Liver (tissue), 3 donors: ENCODE measurements around the gene CCDC120.

Experiments used
- ATF3 ChIP-seq: IDR thresholded peaks from 2 replicates; pipeline ENCODE4 v1.6.1; 2016; ENCODE audit warnings: antibody characterized with exemption
- GABPA ChIP-seq, 2 donors: IDR thresholded peaks in 1 of 2; conservative IDR thresholded peaks in 1 of 2; 2 replicates each; pipeline ENCODE4 v1.6.1; 2016; ENCODE audit warnings: antibody characterized with exemption in 2 of 2, mild to moderate bottlenecking in 1 of 2, moderate library complexity in 1 of 2
- JUND ChIP-seq, 2 donors: IDR thresholded peaks; 2 replicates each; pipeline ENCODE4 v1.6.1; 2016; ENCODE audit warnings: antibody characterized with exemption in 2 of 2
- NR2F2 ChIP-seq: IDR thresholded peaks from 2 replicates; pipeline ENCODE4 v1.6.1; 2016; ENCODE audit warnings: antibody characterized with exemption
- SP1 ChIP-seq: IDR thresholded peaks from 2 replicates; pipeline ENCODE4 v1.6.1; 2018; ENCODE audit warnings: antibody characterized with exemption, mild to moderate bottlenecking
- TAF1 ChIP-seq: conservative IDR thresholded peaks from 2 replicates; pipeline ENCODE4 v1.6.1; 2016; ENCODE audit warnings: antibody characterized with exemption, mild to moderate bottlenecking
- YY1 ChIP-seq: IDR thresholded peaks from 2 replicates; pipeline ENCODE4 v1.6.1; 2016; ENCODE audit warnings: antibody characterized with exemption, mild to moderate bottlenecking
- TF ChIP-seq, protein P1 (sequence below): fragments of 150-350 bp; IDR thresholded peaks from 2 replicates; pipeline ENCODE4 v1.5.1; 2017; ENCODE audit warnings: improper control_type of control experiment, low read depth, low read length; ENCODE audit not compliant: missing input control
- TF ChIP-seq, protein P2 (sequence below): IDR thresholded peaks from 2 replicates; pipeline ENCODE4 v1.6.1; 2016; ENCODE audit warnings: antibody characterized with exemption, mild to moderate bottlenecking
- TF ChIP-seq, protein P3 (sequence below): IDR thresholded peaks from 2 replicates; pipeline ENCODE4 v1.6.1; 2016; ENCODE audit warnings: antibody characterized with exemption
- donor health status: healthy.
- donor health status: healthy.

DNA sequence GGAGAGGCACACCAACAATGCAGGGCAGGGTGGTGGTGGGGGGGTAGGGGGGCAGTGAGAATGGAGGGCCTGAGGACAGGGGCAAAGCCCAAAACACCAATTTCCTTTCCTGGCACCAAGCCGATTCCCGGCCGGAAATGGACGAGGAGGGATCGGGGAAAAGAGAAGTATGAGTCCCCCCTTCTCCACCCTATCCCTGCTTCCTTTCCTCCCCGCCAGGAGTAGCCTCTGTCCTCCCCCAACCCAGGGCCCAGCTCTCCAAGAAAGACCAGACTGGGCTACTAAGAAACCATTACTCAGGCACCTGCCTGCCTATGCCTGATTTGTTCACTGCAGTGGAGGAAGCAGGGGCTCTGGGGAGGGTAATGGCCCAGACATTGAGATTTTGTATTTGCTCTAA is 402 bp downstream of the CCDC120 start:
- TF ChIP-seq, protein P1, sequence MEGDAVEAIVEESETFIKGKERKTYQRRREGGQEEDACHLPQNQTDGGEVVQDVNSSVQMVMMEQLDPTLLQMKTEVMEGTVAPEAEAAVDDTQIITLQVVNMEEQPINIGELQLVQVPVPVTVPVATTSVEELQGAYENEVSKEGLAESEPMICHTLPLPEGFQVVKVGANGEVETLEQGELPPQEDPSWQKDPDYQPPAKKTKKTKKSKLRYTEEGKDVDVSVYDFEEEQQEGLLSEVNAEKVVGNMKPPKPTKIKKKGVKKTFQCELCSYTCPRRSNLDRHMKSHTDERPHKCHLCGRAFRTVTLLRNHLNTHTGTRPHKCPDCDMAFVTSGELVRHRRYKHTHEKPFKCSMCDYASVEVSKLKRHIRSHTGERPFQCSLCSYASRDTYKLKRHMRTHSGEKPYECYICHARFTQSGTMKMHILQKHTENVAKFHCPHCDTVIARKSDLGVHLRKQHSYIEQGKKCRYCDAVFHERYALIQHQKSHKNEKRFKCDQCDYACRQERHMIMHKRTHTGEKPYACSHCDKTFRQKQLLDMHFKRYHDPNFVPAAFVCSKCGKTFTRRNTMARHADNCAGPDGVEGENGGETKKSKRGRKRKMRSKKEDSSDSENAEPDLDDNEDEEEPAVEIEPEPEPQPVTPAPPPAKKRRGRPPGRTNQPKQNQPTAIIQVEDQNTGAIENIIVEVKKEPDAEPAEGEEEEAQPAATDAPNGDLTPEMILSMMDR = no peak
- TF ChIP-seq, protein P2, sequence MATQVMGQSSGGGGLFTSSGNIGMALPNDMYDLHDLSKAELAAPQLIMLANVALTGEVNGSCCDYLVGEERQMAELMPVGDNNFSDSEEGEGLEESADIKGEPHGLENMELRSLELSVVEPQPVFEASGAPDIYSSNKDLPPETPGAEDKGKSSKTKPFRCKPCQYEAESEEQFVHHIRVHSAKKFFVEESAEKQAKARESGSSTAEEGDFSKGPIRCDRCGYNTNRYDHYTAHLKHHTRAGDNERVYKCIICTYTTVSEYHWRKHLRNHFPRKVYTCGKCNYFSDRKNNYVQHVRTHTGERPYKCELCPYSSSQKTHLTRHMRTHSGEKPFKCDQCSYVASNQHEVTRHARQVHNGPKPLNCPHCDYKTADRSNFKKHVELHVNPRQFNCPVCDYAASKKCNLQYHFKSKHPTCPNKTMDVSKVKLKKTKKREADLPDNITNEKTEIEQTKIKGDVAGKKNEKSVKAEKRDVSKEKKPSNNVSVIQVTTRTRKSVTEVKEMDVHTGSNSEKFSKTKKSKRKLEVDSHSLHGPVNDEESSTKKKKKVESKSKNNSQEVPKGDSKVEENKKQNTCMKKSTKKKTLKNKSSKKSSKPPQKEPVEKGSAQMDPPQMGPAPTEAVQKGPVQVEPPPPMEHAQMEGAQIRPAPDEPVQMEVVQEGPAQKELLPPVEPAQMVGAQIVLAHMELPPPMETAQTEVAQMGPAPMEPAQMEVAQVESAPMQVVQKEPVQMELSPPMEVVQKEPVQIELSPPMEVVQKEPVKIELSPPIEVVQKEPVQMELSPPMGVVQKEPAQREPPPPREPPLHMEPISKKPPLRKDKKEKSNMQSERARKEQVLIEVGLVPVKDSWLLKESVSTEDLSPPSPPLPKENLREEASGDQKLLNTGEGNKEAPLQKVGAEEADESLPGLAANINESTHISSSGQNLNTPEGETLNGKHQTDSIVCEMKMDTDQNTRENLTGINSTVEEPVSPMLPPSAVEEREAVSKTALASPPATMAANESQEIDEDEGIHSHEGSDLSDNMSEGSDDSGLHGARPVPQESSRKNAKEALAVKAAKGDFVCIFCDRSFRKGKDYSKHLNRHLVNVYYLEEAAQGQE = no peak
- TF ChIP-seq JUND (IDR thresholded peaks at IDR 0.05) (no peak), TAF1 (no peak), ATF3 (no peak), YY1 (no peak), GABPA (IDR thresholded peaks at IDR 0.05 in 1 of 2, conservative IDR thresholded peaks at IDR 0.05 in 1 of 2) (no peak), NR2F2 (no peak), SP1 (no peak)
- TF ChIP-seq, protein P3, sequence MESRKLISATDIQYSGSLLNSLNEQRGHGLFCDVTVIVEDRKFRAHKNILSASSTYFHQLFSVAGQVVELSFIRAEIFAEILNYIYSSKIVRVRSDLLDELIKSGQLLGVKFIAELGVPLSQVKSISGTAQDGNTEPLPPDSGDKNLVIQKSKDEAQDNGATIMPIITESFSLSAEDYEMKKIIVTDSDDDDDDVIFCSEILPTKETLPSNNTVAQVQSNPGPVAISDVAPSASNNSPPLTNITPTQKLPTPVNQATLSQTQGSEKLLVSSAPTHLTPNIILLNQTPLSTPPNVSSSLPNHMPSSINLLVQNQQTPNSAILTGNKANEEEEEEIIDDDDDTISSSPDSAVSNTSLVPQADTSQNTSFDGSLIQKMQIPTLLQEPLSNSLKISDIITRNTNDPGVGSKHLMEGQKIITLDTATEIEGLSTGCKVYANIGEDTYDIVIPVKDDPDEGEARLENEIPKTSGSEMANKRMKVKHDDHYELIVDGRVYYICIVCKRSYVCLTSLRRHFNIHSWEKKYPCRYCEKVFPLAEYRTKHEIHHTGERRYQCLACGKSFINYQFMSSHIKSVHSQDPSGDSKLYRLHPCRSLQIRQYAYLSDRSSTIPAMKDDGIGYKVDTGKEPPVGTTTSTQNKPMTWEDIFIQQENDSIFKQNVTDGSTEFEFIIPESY = no peak
